SU-DHL-6 (cell line): ENCODE measurements around the gene ITGA11.

Experiments
- H2AFZ ChIP-seq: fragments of 200-600 bp; sonication (generic); 2 replicates; pipeline ENCODE4 v1.6.1; 2014; ENCODE audit warnings: low read depth, mild to moderate bottlenecking, moderate library complexity, mixed read lengths, antibody characterized with exemption, low read length; ENCODE audit not compliant: severe bottlenecking
- H3F3A ChIP-seq: fragments of 200-600 bp; shearing (Covaris generic); 2 replicates; pipeline ENCODE4 v1.6.0; 2016; ENCODE audit warnings: antibody characterized with exemption, mild to moderate bottlenecking; ENCODE audit not compliant: insufficient read depth
- H3K27ac ChIP-seq: fragments of 200-600 bp; sonication (generic); 2 replicates; pipeline ENCODE4 v1.5.1; 2016; ENCODE audit warnings: low read depth, mild to moderate bottlenecking, low read length, moderate library complexity, mixed read lengths
- H3K27me3 ChIP-seq: fragments of 200-600 bp; sonication (generic), shearing (Covaris generic); 2 replicates; pipeline ENCODE4 v1.6.0; 2014; ENCODE audit warnings: mild to moderate bottlenecking, low read length
- H3K36me3 ChIP-seq: fragments of 200-600 bp; sonication (generic); 2 replicates; pipeline ENCODE4 v1.6.1; 2014; ENCODE audit warnings: mild to moderate bottlenecking, low read length, mixed read lengths
- H3K4me2 ChIP-seq: fragments of 300-600, 200-600 bp; shearing (Covaris generic), sonication (generic); 2 replicates; pipeline ENCODE4 v1.6.0; 2014; ENCODE audit warnings: low read length, low read depth, mild to moderate bottlenecking; ENCODE audit not compliant: poor library complexity, severe bottlenecking
- H3K4me3 ChIP-seq: fragments of 200-600 bp; sonication (generic); 2 replicates; pipeline ENCODE4 v1.5.1; 2014; ENCODE audit warnings: antibody characterized with exemption, low read length, mild to moderate bottlenecking, mixed read lengths; ENCODE audit not compliant: insufficient read depth, poor library complexity, severe bottlenecking
- H3K79me2 ChIP-seq: fragments of 200-600 bp; sonication (generic); 2 replicates; pipeline ENCODE4 v1.6.1; 2014; ENCODE audit warnings: mild to moderate bottlenecking, low read length, moderate library complexity; ENCODE audit not compliant: insufficient read depth
- H3K9ac ChIP-seq: fragments of 200-600 bp; sonication (generic); 2 replicates; pipeline ENCODE4 v1.7.0; 2014; ENCODE audit warnings: mild to moderate bottlenecking, low read length
- H3K9me2 ChIP-seq: fragments of 200-600 bp; sonication (generic); replicated peaks from 2 replicates; pipeline ENCODE4 v1.6.1; 2014; ENCODE audit warnings: low read length; ENCODE audit not compliant: insufficient read depth
- H3K9me3 ChIP-seq: fragments of 200-600 bp; sonication (generic); 2 replicates; pipeline ENCODE4 v1.6.1; 2014; ENCODE audit warnings: low read length, mixed read lengths; ENCODE audit not compliant: insufficient read depth
- H4K20me1 ChIP-seq: fragments of 200-600 bp; sonication (generic); 2 replicates; pipeline ENCODE4 v1.6.1; 2014; ENCODE audit warnings: low read depth, mild to moderate bottlenecking, antibody characterized with exemption, low read length, moderate library complexity, mixed read lengths
- EZH2phosphoT487 ChIP-seq: fragments of 200-600 bp; sonication (generic), shearing (Covaris generic); conservative IDR thresholded peaks from 2 replicates; pipeline ENCODE4 v1.6.1; 2018; ENCODE audit warnings: mild to moderate bottlenecking, antibody characterized with exemption, low read length, moderate library complexity, mixed read lengths
- TF ChIP-seq, protein P1 (sequence below): fragments of 200-600 bp; sonication (generic); IDR thresholded peaks from one replicate; pipeline ENCODE4 v1.5.1; 2017; ENCODE audit warnings: antibody characterized with exemption, mild to moderate bottlenecking, low read length, moderate library complexity; ENCODE audit not compliant: insufficient read depth, poor library complexity, severe bottlenecking

The ITGA11 gene

DNA sequence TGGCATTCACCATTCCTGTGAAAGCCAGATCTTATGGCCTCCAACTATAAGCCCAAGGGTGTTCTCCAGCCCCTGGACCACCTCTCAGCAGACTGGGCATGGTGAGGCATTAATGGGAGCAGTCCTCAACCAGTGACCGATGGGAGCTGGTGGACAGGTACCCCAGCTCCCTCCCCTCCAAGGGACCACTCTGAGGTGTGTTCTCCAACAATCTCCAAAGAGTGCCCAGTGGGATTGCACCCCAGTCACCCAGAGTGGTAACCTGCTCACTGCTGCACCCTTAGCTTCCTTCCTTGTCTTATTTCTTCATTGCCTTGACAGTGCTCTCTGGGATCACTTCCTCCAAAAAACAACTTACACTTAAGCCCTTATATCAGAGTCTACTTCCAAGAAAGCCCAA is 8.2 kb upstream of the ITGA11 start:
- Histone ChIP-seq H3K9ac (no peak overlapping the region), H3K27ac (no peak overlapping the region), H3K9me2 (no peaks in the 10 kb centered on the region), H3K9me3 (no peaks in the 10 kb centered on the region), H3K27me3 (no peaks in the 10 kb centered on the region), H3K4me3 (no peak overlapping the region), H3F3A (no peaks in the 10 kb centered on the region), H3K4me2 (no peak overlapping the region), H3K36me3 (no peaks in the 10 kb centered on the region), H4K20me1 (no peaks in the 10 kb centered on the region), H2AFZ (no peak overlapping the region), H3K79me2 (no peaks in the 10 kb centered on the region)
- TF ChIP-seq, protein P1, sequence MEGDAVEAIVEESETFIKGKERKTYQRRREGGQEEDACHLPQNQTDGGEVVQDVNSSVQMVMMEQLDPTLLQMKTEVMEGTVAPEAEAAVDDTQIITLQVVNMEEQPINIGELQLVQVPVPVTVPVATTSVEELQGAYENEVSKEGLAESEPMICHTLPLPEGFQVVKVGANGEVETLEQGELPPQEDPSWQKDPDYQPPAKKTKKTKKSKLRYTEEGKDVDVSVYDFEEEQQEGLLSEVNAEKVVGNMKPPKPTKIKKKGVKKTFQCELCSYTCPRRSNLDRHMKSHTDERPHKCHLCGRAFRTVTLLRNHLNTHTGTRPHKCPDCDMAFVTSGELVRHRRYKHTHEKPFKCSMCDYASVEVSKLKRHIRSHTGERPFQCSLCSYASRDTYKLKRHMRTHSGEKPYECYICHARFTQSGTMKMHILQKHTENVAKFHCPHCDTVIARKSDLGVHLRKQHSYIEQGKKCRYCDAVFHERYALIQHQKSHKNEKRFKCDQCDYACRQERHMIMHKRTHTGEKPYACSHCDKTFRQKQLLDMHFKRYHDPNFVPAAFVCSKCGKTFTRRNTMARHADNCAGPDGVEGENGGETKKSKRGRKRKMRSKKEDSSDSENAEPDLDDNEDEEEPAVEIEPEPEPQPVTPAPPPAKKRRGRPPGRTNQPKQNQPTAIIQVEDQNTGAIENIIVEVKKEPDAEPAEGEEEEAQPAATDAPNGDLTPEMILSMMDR: no peak
- no peak for TF ChIP-seq EZH2phosphoT487

DNA sequence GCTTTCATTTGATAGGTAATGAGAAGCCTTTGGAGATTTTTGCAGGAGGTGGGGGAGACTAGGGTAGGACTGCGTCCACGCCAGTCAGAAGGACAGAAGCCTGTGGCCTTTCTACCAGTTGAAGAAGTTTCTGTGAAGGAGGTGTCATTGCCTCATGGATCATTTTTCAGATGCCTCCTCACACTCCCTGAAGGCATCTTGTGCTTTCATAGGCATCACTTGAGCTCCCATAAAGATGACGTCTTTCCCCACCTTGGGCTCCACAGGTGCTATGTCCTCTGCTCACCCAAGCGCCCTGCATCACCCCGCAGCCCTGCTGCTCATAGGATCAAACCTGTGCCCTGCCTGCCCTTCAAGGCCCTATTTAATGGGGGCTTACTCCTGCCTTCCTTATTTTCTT is 7.5 kb upstream of the ITGA11 start:
- H3K4me2 ChIP-seq: no peak overlapping the region
- no peaks in the 10 kb centered on the region for H3K36me3 ChIP-seq
- no peaks in the 10 kb centered on the region for H3K27me3 ChIP-seq
- TF ChIP-seq EZH2phosphoT487: no peak
- TF ChIP-seq, protein P1: no peak
- H3K27ac ChIP-seq: no peak overlapping the region
- no peaks in the 10 kb centered on the region for H3F3A ChIP-seq
- H3K9me3 ChIP-seq: no peaks in the 10 kb centered on the region
- no peaks in the 10 kb centered on the region for H3K9me2 ChIP-seq
- no peaks in the 10 kb centered on the region for H4K20me1 ChIP-seq
- no peaks in the 10 kb centered on the region for H3K79me2 ChIP-seq
- H2AFZ ChIP-seq: no peak overlapping the region
- no peak overlapping the region for H3K4me3 ChIP-seq
- no peak overlapping the region for H3K9ac ChIP-seq

DNA sequence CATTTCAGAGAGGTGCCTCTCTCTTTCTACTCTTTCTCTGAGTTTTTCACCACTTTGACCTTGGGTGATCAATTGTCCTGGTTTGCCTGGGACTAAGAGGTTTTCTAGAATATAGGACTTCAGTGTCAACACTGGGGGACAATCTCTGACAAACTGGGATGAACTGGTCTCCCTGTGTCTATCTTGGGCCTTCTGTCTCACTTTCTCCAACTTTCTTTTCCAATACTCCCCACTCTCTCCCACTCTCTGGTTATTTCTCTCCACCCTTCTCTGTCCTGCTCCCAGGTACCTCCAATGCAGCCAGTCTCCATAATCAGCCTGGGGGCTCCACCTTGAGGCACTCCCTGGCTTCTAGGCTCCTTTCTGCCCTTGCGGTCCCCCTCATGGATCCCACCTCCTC is 4.7 kb upstream of the ITGA11 start:
- no peak overlapping the region for H3K9ac ChIP-seq
- H3K4me2 ChIP-seq: no peak overlapping the region
- H3K27ac ChIP-seq: no peak overlapping the region
- H2AFZ ChIP-seq: no peak overlapping the region
- H3K9me3 ChIP-seq: no peaks in the 10 kb centered on the region
- no peaks in the 10 kb centered on the region for H4K20me1 ChIP-seq
- H3F3A ChIP-seq: no peaks in the 10 kb centered on the region
- no peaks in the 10 kb centered on the region for H3K36me3 ChIP-seq
- no peak for TF ChIP-seq EZH2phosphoT487
- TF ChIP-seq, protein P1: no peak
- H3K27me3 ChIP-seq: no peaks in the 10 kb centered on the region
- H3K79me2 ChIP-seq: no peaks in the 10 kb centered on the region
- H3K9me2 ChIP-seq: no peaks in the 10 kb centered on the region
- H3K4me3 ChIP-seq: no peak overlapping the region
